SK-N-SH (cell line): Measurements from ENCODE around the gene TPP1. TPM values are rescaled to one million over a fixed set of nuclear protein-coding genes. Genes with fewer than 3 reads are reported as not detected.

ENCODE experiments used
- CTCF ChIA-PET: fragments of 300-600, 350-600 bp; formaldehyde crosslinking; extraction: SDS; loops from one replicate; lab custom pipeline; 2021; lab: Yijun Ruan, JAX
- POLR2A ChIA-PET: fragments of 350-600 bp; sonication (Branson Sonifier 250); formaldehyde crosslinking; extraction: SDS; loops from one replicate; lab custom pipeline; 2020; ENCODE audit warnings: antibody characterized with exemption, inconsistent platforms; lab: Yijun Ruan, JAX
- DNase-seq: peaks from one replicate; pipeline ENCODE4 v3.0.0; 2012
- H2AFZ ChIP-seq: fragments of 200-600 bp; sonication (generic); 2 replicates; pipeline ENCODE4 v1.8.1; 2016; ENCODE audit warnings: antibody characterized with exemption, mild to moderate bottlenecking, low read depth
- H3F3A ChIP-seq: fragments of 200-600 bp; sonication (generic); replicated peaks from 2 replicates; pipeline ENCODE3; 2016; ENCODE audit warnings: antibody characterized with exemption, mild to moderate bottlenecking; ENCODE audit not compliant: insufficient read depth
- H3K27ac ChIP-seq, 2 experiments: fragments of 200-500 bp in 1 of 2; fragments of 200-600 bp in 1 of 2; sonication (Bioruptor generic) in 1 of 2; sonication (generic), shearing (Covaris generic) in 1 of 2; 2 replicates each; pipeline versions ENCODE4 v1.5.1 to v1.6.1; 2014 to 2016; ENCODE audit warnings: low read depth in 2 of 2, inconsistent platforms in 1 of 2, low read length in 1 of 2, mild to moderate bottlenecking in 1 of 2, mixed read lengths in 1 of 2
- H3K27me3 ChIP-seq: fragments of 200-600 bp; sonication (generic), shearing (Covaris generic); 2 replicates; pipeline ENCODE4 v1.6.1; 2016; ENCODE audit warnings: mixed run types; ENCODE audit not compliant: insufficient read depth
- H3K36me3 ChIP-seq, 2 experiments: fragments of 200-500 bp in 1 of 2; fragments of 200-600 bp in 1 of 2; sonication (Bioruptor generic) in 1 of 2; sonication (generic) in 1 of 2; replicated peaks in 1 of 2; 2 replicates each; pipeline versions ENCODE3 to v1.5.1; 2014 to 2016; ENCODE audit warnings: low read length in 1 of 2, mild to moderate bottlenecking in 1 of 2; ENCODE audit not compliant: insufficient read depth in 2 of 2, control insufficient read depth in 1 of 2
- H3K4me1 ChIP-seq, 2 experiments: fragments of 200-500 bp in 1 of 2; fragments of 200-600 bp in 1 of 2; sonication (Bioruptor generic) in 1 of 2; sonication (generic), shearing (Covaris generic) in 1 of 2; 2 replicates each; pipeline versions ENCODE4 v1.5.1 to v1.6.1; 2014 to 2016; ENCODE audit warnings: low read depth in 1 of 2, low read length in 1 of 2, mixed run types in 1 of 2; ENCODE audit not compliant: insufficient read depth in 2 of 2, control insufficient read depth in 1 of 2
- H3K4me2 ChIP-seq: fragments of 200-600 bp; sonication (generic), shearing (Covaris generic); 2 replicates; pipeline ENCODE4 v1.6.1; 2017; ENCODE audit warnings: mixed run types
- H3K4me3 ChIP-seq, 2 experiments: fragments of 200-500 bp in 1 of 2; fragments of 200-600 bp in 1 of 2; sonication (Bioruptor generic) in 1 of 2; sonication (generic), shearing (Covaris generic) in 1 of 2; 2 replicates each; pipeline versions ENCODE4 v1.5.1 to v1.8.1; 2014 to 2016; ENCODE audit warnings: low read depth in 2 of 2, inconsistent platforms in 1 of 2, low read length in 1 of 2, mild to moderate bottlenecking in 1 of 2, mixed read lengths in 1 of 2, moderate library complexity in 1 of 2
- H3K79me2 ChIP-seq: fragments of 200-600 bp; sonication (generic); 2 replicates; pipeline ENCODE4 v1.8.1; 2017; ENCODE audit warnings: mild to moderate bottlenecking; ENCODE audit not compliant: insufficient read depth
- H3K9ac ChIP-seq: fragments of 200-600 bp; sonication (generic); 2 replicates; pipeline ENCODE4 v1.6.1; 2017; ENCODE audit warnings: mixed run types
- H3K9me2 ChIP-seq: fragments of 200-600 bp; sonication (generic); 2 replicates; pipeline ENCODE4 v1.6.1; 2017; ENCODE audit warnings: mixed run types
- H3K9me3 ChIP-seq: fragments of 200-600 bp; sonication (generic); 2 replicates; pipeline ENCODE4 v1.6.1; 2017; ENCODE audit warnings: mixed run types, mild to moderate bottlenecking, moderate library complexity
- H4K20me1 ChIP-seq: fragments of 200-600 bp; sonication (generic); 2 replicates; pipeline ENCODE4 v1.6.1; 2017; ENCODE audit warnings: mild to moderate bottlenecking, mixed run types; ENCODE audit not compliant: insufficient read depth
- CTCF ChIP-seq: fragments of 200-600 bp; sonication (generic); IDR thresholded peaks from 2 replicates; pipeline ENCODE4 v1.6.1; 2017; ENCODE audit warnings: antibody characterized with exemption, mild to moderate bottlenecking, moderate library complexity
- EP300 ChIP-seq, 2 experiments: IDR thresholded peaks; 2 replicates each; pipeline versions ENCODE4 v1.4.0 to v1.6.1; 2012; ENCODE audit warnings: borderline replicate concordance in 1 of 2, low read depth in 1 of 2, low read length in 1 of 2
- FOSL2 ChIP-seq: IDR thresholded peaks from 2 replicates; pipeline ENCODE4 v1.4.0; 2012; ENCODE audit warnings: low read depth, mild to moderate bottlenecking, moderate library complexity, borderline replicate concordance
- FOXJ3 ChIP-seq: sonication (generic); formaldehyde crosslinking; IDR thresholded peaks from 2 replicates; pipeline ENCODE4 v1.5.1; 2020; ENCODE audit warnings: mild to moderate bottlenecking, missing genetic modification reagents
- FOXM1 ChIP-seq: IDR thresholded peaks from 2 replicates; pipeline ENCODE4 v1.4.0; 2012; ENCODE audit warnings: low read depth, mild to moderate bottlenecking
- GABPA ChIP-seq: IDR thresholded peaks from 2 replicates; pipeline ENCODE4 v1.4.0; 2012; ENCODE audit warnings: low read depth, mild to moderate bottlenecking
- GATA2 ChIP-seq: sonication (generic); formaldehyde crosslinking; IDR thresholded peaks from 2 replicates; pipeline ENCODE4 v1.5.0; 2020; ENCODE audit warnings: mild to moderate bottlenecking, missing genetic modification reagents
- JUND ChIP-seq: IDR thresholded peaks from 2 replicates; pipeline ENCODE4 v1.4.0; 2012
- MEF2A ChIP-seq: IDR thresholded peaks from 2 replicates; pipeline ENCODE4 v1.4.0; 2012; ENCODE audit warnings: low read depth, borderline replicate concordance
- MXI1 ChIP-seq: IDR thresholded peaks from 2 replicates; pipeline ENCODE4 v1.6.1; 2012; ENCODE audit warnings: mild to moderate bottlenecking, low read depth, low read length, improper control_type of control experiment
- NRF1 ChIP-seq: IDR thresholded peaks from 2 replicates; pipeline ENCODE4 v1.6.1; 2012; ENCODE audit warnings: low read depth, mild to moderate bottlenecking, low read length
- RAD21 ChIP-seq: IDR thresholded peaks from 2 replicates; pipeline ENCODE4 v1.6.1; 2012; ENCODE audit warnings: mild to moderate bottlenecking, low read length
- RCOR1 ChIP-seq: fragments of 150-350 bp; IDR thresholded peaks from 2 replicates; pipeline ENCODE4 v1.6.1; 2017; ENCODE audit warnings: antibody characterized with exemption, low read length
- RFX5 ChIP-seq: IDR thresholded peaks from 2 replicates; pipeline ENCODE4 v1.6.1; 2012; ENCODE audit warnings: mild to moderate bottlenecking, improper control_type of control experiment, low read length
- SIN3A ChIP-seq: IDR thresholded peaks from 2 replicates; pipeline ENCODE4 v1.6.1; 2012; ENCODE audit warnings: low read depth, mild to moderate bottlenecking, low read length, moderate library complexity, borderline replicate concordance
- TCF12 ChIP-seq: IDR thresholded peaks from 2 replicates; pipeline ENCODE4 v1.4.0; 2012
- USF2 ChIP-seq: fragments of 150-350 bp; IDR thresholded peaks from 2 replicates; pipeline ENCODE4 v1.6.1; 2017; ENCODE audit warnings: antibody characterized with exemption, low read length, low read depth, borderline replicate concordance
- WGBS: methylation state at CpG from one replicate; pipeline ENCODE4 v1.1.6; 2017; ENCODE audit warnings: low lambda C conversion rate; 5-methylcytosine and 5-hydroxymethylcytosine counted together
- polyA plus RNA-seq, 3 experiments: library from polyadenylated mRNA; depleted of rRNA; stranded (reverse); fragments of >200 nt; gene quantifications; 2 replicates each; pipeline ENCODE4 v1.2.3, GENCODE V29; 2012

The TPP1 gene
- polyA plus RNA-seq, 1 of the 3 experiments (the other 2 are of a cell fraction), result 105 TPM

GRCh38 chr11:6604790-6605189, 14.4 kb downstream of the TPP1 start:
- Histone ChIP-seq H2AFZ (no peak overlapping the region), H4K20me1 (no peaks in the 10 kb centered on the region; the same call in 1 of the 2 replicates), H3K9me3 (no peaks in the 10 kb centered on the region), H3K9me2 (no peaks in the 10 kb centered on the region), H3K36me3 (peaks cover 27 to 44% of the 10 kb centered on the region in 2 experiments), H3K4me2 (peak overlapping the region; percentile 86), H3K27ac (peak overlapping the region; percentile 79 to 91; a peak in 3 of 4 replicates), H3K79me2 (peaks cover 95% of the 10 kb centered on the region), H3K27me3 (no peaks in the 10 kb centered on the region), H3F3A (peaks cover 38% of the 10 kb centered on the region), H3K4me1 (peaks cover 26 to 40% of the 10 kb centered on the region in 2 experiments), H3K9ac (peak overlapping the region; percentile 92), H3K4me3 (peak overlapping the region; percentile 67 to 95)
- POLR2A ChIA-PET, result interaction anchor here (0.9 to 3.0 kb wide), 5 partner anchors 8 to 136 kb away, joined by 3 to 15 read pairs (median 5); partner anchors contain the start of genes MRPL17, TAF10 and TPP1
- WGBS, result 63% methylated on average over 3 of the region's 3 CpGs
- TF ChIP-seq USF2 (no peak), EP300 (IDR thresholded peaks at IDR 0.05; ENCODE audit: borderline replicate concordance in 1 of 2, low read depth in 1 of 2, low read length in 1 of 2) (no peak), FOSL2 (no peak), FOXJ3 (CRISPR knock-in tag) (no peak), CTCF (no peak), SIN3A (no peak), NRF1 (no peak), TCF12 (no peak), GABPA (no peak), JUND (no peak), GATA2 (no peak), RFX5 (no peak), FOXM1 (no peak)
- DNase-seq, result no peak
- CTCF ChIA-PET, result interaction anchor here (0.8 to 2.2 kb wide), 10 partner anchors 8 to 226 kb away, joined by 3 to 13 read pairs (median 4); partner anchors contain the start of genes MRPL17, TAF10 and TPP1

GRCh38 chr11:6604081-6604626, 15.1 kb downstream of the TPP1 start:
- WGBS, result 0% methylated on average over 20 of the region's 20 CpGs
- ChIA-PET CTCF (interaction anchor here (0.6 to 2.2 kb wide), 11 partner anchors 8 to 225 kb away, joined by 3 to 13 read pairs (median 4); partner anchors contain the start of genes MRPL17, TAF10 and TPP1), POLR2A (interaction anchor here (0.9 to 3.0 kb wide), 5 partner anchors 8 to 135 kb away, joined by 3 to 15 read pairs (median 5); partner anchors contain the start of genes MRPL17, TAF10 and TPP1)
- peaks cover 95% of the 10 kb centered on the region for H3K79me2 ChIP-seq
- peak overlapping the region; percentile 92 for H3K9ac ChIP-seq
- peaks cover 38% of the 10 kb centered on the region for H3F3A ChIP-seq
- no peaks in the 10 kb centered on the region; the same call in 1 of the 2 replicates for H4K20me1 ChIP-seq
- peak overlapping the region; percentile 65 for H2AFZ ChIP-seq
- H3K36me3 ChIP-seq, result peaks cover 25 to 44% of the 10 kb centered on the region in 2 experiments
- H3K27ac ChIP-seq, result peak overlapping the region; percentile 79 to 91
- no peaks in the 10 kb centered on the region for H3K9me2 ChIP-seq
- peak; percentile 73 for DNase-seq
- peak overlapping the region; percentile 86 for H3K4me2 ChIP-seq
- H3K27me3 ChIP-seq, result no peaks in the 10 kb centered on the region
- peak overlapping the region; percentile 67 to 95 for H3K4me3 ChIP-seq
- no peaks in the 10 kb centered on the region for H3K9me3 ChIP-seq
- H3K4me1 ChIP-seq, result peaks cover 26 to 40% of the 10 kb centered on the region in 2 experiments
- TF ChIP-seq MEF2A, result no peak
- TF ChIP-seq CTCF, result peak; percentile 32; the same call in 1 of the 2 replicates
- no peak for TF ChIP-seq FOSL2
- 0 out of 2 replicates have a peak, but pooled peaks have one; percentile 13 for TF ChIP-seq RCOR1
- peak; percentile 46 for TF ChIP-seq RAD21
- TF ChIP-seq SIN3A, result 0 out of 2 replicates have a peak, but pooled peaks have one; percentile 24
- TF ChIP-seq FOXJ3 (CRISPR knock-in tag), result no peak
- no peak for TF ChIP-seq RFX5
- no peak for TF ChIP-seq EP300 (IDR thresholded peaks at IDR 0.05; ENCODE audit: borderline replicate concordance in 1 of 2, low read depth in 1 of 2, low read length in 1 of 2)
- TF ChIP-seq MXI1, result peak; percentile 32; the same call in 1 of the 2 replicates
